ENCODE measurements around the gene COL5A1. TPM values are rescaled to one million over a fixed set of nuclear protein-coding genes. Genes with fewer than 3 reads are reported as not detected.
A peak's percentile ranks its signal among the peaks of the same experiment; 100 is the strongest.

COL5A1 gene
- total RNA-seq, 1 donor from 2014 or later = 87.1 TPM

DNA sequence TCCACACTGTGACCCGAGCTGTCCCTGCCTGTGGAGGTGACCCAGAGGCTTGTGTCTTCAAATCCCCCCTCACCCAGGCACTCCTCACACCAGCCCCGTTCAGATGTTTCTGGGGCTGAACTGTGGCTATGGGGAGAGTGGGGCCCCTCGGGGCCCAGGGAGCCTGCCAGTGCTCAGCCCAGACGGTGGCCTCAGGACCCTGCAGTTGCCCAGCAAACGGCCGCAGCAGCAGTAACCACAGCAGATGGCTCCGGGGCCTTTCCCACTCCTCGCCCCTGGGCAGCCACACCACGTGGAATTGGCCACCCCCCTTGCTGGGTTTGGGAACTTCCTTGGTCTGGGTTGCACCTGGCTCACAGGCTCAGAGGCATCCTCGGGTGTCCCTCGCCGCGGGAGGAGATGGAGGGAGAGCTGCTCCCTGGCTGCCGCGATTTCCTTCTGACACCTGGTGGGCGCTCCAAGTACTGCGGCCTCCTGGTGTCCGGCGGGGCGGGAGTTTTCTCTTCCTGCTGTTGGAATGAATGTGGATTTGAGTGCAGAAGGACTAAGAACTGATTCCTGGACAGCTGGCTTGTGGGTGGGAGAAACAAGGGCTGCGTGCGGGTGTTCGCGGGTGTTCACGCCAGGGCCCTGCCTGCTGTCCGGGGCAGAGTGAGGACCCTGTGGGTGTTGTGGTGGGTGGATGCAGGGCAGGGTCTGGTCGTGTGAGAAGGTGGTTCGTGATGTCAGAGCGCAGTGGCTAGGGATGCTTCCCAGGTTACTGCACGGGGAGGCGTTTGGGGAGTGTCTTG is 97.5 kb downstream of the COL5A1 start:
- DNase-seq (ENCODE audit: low read depth, low spot score) = peak; percentile 7

DNA sequence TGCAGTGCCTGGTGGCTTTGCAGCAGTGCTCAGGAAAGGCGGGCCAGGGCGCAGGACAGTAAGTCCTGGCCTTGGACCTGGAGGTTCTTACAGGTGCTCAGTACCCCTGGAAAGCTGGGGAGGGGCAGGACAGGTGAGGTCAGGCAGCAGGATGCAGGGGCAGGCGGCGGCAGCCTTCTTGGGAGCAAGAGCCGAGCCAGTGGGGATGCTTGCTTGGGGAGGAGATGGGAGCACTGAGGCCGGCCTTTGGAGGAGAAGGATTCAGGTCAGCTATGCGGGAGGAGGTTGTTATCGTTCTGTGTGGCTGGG is 98.0 kb downstream of the COL5A1 start:
- no peak for DNase-seq (ENCODE audit: low read depth, low spot score)

DNA sequence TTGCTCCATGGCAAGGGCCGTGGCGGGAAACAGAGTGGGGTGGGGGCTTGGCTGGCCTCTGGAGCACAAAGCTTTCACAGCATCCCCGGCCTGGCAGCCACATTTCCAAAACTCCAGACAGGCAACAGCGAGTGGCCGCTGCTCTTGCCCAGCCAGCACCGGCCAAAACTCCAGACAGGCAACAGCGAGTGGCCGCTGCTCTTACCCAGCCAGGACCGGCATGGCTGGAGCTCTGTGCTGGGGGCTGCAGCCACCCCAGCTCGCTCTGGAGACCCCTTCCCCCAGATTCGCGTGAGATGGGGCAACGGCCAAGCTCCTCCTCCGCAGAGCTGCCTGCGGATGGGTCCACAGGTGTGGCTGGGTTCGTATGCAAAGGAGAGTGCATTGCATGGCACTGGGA is 98.5 kb downstream of the COL5A1 start:
- DNase-seq (ENCODE audit: low read depth, low spot score) = no peak

DNA sequence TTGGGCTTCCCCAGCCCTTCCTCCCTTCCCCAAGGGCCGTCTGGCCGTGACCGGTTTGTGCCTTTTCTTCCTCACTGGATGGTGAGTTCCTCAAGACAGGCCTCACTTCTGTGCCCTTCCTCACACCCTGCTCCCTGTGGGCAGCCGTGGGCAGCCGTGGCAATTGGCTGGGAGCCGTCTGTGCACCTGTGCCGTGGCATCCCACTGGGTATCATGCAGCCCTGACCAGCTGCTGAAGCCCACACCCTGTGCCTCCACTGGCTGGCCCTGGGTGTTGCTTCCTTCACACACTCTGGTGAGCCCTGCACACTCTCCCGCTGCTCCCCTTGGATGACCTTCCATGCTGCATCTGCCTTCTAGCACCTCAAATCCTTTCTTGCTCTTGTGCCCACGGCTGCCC is 100.2 kb downstream of the COL5A1 start:
- no peak for DNase-seq (ENCODE audit: low read depth, low spot score)

DNA sequence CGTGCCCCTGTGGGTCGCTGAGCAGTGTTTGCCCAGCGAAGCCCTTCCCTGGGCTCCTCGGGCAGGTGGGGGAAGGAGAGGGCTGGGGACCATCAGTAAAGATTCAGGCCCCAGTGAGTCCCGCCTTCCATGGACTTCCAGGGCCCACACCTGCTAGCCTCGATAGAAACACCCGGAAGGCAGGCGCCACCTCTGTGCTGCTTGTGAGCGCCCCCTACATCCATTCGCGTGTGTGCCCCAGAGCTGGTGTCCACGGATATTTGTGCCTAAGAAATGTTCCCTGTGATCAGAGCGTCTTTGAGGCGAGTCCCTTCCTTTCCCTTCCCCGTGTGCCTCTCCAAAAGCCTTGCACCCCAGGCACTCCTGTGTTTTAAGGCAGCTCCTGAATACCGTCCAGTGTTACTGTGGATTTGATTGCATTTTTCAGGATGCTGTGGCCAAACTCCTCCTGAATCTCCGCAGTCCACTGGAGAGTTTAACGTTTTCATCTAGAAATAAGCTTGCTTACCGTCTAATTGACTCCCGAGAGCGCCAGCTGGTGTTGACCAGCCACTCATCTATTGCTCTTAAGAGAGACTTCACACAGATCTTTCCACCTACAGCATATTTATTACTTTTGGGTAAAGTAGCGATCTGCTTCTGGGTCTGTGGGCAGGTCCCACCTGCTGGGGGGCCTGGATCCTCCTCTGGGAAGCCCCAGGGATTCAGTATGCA is 101.4 kb downstream of the COL5A1 start:
- DNase-seq (ENCODE audit: low read depth, low spot score) = no peak

DNA sequence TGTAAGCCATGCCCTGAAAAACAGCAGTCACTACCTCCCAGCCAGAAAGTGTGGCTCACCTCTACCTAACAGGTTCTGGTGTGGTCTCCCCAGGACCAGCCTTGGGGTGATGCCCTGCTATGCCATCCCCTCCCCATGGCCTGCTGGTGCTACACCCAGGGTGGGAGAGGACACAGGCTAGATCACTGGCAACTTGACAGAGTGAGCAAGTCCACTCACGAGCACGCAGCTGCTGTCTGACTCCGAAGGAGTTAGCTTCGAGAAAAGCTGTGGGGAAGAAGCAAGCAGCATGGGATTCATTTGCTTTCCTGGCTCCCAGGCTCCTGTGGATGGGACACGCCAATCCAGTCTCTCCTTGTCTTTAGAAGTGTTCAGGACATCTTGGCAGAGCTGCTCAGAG is 102.2 kb downstream of the COL5A1 start:
- DNase-seq (ENCODE audit: low read depth, low spot score) = no peak

DNA sequence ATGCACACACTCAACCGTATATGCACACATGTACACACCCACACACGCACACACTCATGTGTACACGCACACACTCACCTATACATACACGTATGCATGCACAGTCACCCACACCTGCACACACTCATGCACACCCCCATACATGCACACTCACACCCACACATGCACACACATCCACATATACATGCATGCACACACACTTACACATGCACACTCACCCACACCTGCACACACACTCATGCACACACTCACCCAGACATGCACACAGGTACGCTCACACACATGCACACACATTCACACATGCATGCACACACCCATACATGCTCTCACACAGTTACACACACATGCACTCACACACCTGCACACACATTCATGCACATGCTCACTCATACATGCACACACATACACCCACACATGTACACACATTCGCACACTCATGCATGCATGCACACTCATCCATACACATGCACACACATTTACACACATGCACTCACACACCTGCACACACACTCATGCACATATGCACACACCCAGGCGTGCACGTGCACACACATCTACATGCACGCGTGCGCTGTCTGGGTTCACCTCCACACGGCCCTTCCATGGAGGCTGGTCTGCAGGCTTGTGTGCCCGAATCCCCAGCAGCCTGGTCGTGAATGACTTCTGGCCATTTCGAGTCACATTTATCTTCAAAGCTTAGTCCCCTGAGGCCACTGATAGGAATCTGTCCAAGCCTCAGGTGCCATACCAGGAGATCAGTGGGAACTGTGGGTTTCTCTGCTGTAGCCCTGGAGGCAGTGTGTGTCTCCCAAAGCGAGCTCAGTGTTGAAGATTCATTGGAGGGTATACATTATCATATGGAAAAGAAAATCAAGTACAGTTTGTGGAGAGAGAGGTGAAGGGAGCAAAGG is 103.0 kb downstream of the COL5A1 start:
- no peak for DNase-seq (ENCODE audit: low read depth, low spot score)

DNA sequence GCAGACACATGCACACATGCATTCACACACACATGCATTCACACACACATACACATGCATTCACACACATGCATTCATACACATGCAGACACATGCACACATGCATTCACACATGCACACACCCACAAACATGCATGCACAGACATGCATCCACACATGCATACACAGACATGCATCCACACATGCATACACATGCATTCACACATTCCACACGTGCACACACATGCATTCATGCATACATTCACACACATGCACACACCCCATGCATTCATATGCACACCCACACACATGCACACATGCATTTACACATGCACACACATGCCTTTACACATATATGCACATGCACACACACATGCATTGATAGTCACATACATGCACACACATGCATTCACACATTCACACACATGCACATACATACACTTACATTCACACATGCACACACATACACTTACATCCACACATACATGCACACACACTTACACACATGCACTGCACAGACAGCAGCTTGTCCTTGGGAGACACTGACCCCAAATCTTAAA is 106.4 kb downstream of the COL5A1 start:
- DNase-seq (ENCODE audit: low read depth, low spot score) = no peak

DNA sequence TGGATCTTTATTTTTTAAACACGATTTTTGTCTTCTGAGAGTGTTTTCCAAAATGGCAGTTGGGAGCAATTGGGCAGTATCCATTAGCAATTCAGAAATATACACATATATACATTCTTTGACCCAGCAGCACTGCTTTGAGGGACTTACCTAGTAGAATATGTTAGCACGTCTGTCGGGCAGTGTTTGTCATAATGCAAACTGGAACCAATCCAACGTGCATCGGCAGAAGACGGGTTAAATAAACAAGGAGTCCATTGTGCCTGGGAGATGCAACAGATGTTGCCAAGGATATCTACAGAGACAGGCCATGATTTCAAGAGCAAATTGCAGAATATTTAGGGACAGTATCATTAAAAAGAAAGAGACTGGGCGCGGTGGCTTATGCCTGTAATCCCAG is 107.0 kb downstream of the COL5A1 start:
- DNase-seq (ENCODE audit: low read depth, low spot score) = no peak

DNA sequence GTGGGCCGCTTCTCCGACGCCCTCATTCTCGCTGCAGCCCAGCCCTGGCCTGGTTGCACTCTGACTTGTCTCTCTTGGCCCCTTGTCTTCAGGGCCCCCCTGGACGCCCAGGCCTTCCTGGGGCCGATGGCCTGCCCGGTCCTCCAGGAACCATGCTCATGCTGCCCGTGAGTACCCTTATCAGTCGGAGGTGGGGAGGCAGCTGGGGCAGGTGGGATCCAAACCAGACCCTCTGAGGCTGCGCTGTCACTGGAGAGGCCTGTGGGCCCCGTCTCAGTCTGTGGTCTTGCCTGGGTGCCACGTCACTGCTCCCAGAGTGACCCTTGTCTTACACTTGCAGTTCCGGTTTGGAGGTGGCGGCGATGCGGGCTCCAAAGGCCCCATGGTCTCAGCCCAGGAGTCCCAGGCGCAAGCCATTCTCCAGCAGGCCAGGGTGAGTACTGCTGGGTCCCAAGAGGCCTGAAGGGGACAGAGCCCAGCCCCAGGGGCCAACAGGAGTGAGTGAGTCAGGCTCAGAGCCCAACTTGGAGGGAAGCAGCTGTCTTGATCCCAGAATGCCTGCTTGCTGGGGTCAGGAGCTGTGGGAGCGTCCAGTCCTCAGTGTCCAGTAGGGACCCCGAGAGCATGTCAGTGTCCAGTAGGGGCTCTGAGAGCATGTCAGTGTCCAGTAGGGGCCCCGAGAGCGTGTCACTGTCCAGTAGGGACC is 109.0 kb downstream of the COL5A1 start:
- DNase-seq (ENCODE audit: low read depth, low spot score) = no peak

DNA sequence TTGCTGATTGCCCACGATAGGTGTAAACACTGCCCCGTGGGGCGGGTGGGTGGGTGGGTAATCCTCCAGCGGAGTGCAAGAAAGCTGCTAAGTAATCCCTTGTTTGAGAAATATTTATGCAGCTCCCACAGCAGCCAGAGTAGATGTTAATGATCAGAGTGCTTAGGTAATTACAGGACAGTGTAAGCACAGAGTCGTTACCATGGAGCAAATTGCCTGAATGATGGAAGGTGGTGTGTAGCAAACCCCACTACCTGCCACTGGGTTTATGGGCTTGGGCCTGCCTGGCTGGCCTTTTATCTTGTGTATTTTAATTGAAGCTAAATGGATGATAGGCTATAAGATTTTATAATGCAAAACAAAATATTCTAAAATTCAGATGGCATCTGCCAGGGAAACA is 110.0 kb downstream of the COL5A1 start:
- no peak for DNase-seq (ENCODE audit: low read depth, low spot score)

DNA sequence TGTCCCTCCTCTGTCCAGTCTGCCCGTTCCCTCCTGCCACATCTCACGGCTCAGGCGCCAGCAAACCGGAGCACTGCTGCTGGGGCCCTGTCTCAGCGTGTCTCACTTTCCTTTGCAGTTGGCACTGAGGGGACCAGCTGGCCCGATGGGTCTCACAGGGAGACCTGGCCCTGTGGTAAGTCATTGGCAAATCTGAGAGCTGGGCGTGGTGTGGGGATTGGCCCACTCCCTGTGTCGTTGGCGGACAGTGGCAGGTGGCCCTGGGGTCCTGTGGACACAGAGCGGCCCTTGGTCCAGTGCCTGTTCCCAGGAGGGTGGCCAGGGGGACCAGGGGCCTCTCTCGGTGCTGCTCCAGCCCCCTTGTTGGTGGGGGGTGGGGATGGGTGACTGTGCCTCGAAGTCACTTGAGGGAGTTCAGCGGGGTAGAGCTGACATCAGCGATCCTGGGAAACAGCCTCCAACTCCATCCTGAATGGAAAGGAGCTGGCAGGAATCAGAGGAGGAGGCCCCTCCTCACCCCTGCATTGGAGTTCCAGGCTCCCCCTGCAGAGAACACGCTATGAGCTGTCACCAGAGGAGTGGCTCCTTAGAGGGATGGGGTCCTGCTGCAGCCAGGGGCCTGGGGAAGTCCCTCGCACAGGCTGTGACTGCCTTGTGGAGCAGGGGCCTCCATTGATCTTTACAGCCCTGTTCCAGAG is 111.0 kb downstream of the COL5A1 start:
- no peak for DNase-seq (ENCODE audit: low read depth, low spot score)

DNA sequence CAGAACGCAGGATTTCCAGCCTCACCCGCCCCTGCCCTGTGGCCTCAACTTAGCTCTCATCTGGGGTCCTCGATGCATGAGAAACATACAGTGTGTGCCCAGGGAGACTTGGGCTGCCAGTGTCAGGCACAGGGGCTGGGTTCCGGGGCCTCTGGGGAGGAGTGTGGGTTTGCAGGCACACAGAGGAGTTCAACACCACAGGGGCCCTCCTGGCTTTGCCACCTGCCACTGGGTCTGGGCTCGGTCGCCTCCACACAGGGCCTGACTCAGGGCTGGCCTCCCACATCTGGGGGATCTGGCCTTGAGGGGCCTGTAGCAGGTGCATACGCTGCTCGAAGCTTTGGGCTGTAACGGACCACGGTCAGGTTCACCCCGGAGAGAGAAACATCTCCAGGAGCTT is 111.6 kb downstream of the COL5A1 start:
- DNase-seq (ENCODE audit: low read depth, low spot score) = no peak

DNA sequence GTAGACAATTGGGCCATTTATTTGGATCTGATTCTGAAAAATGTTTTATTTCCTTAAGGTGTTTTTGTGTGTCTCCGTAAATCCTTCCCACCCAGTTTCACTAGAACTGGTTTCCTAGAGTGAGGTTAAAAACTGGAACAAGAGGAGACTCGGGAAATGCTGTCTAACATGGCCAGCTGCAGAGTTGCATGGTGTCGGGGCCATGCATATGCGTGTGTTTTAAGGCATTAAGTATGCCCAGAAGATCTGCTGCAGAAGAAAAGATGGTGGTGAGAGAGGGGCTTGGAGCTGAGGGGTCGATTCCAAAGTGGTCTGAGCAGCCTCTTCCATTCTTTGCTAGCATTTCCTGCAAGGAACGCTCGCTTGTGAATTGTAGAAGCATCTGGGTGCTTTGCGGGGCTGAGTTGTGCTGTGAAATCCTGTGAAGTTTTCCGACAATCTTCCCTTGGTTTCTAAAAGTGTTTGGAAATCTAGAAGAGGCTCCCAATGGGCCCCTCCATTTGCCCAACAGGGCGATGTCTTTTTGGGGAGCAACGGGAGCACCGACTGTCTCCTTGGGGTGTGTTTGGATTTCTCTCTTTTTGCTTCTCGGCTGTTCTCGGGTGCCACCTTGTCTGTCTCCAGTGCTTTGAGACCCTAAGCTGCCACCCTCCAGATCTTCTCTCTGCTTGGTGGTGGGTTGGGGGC is 113.8 kb downstream of the COL5A1 start:
- DNase-seq (ENCODE audit: low read depth, low spot score) = no peak

DNA sequence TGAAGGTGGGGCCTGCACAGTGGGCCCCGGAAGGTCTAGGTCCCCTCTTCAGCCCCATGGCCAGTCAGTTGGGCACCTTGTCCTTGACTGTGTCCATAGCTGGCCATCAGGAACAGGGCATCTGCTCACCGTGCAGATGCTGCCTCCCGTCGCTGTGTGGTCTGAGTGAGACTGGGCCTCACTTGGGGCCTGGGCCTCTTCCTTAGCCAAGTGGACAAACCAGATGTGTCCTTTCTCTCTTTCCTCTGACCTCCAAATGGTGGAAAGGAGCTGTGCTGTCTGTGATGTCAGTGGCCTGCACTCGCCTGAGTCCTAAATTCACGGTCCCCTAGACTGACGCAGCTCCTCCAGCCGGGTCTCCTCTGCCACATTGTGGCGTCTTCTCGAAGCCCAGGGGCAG is 114.5 kb downstream of the COL5A1 start:
- no peak for DNase-seq (ENCODE audit: low read depth, low spot score)

DNA sequence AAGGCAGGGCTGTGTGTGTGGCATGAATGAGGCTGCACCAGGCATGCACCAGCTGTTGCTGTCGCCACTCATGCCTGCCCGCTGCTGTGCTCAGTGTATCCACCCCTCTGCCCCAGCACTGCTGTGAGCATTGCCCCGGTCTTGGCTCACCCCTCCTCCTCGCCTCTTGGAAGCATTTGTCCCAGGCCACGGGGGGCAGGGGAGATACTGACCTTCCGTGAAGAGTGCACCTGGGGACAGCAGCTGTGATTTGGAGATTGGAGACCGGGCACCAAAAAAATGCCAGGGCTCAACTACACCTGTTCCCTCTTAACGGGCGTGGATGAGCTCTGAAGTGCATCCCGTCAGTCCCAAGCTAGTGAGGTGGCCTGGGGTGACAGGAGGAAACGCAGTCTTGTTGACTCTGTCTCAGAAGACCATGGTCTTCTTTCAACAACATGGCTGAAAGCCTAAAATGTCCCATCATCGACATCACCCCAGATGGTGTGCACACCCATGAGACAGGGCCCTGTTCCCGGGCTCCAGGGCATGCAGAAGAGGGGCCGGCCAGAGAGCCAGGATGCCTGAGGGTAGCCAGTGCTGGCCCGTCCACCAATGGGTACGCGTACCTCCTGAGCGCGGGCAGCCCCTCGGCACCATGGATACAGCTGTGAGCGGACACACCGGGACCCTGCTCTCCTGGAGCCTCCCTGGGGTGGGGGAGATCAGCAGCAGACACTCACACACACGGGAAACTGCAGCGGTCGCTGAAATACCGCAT is 115.8 kb downstream of the COL5A1 start:
- DNase-seq (ENCODE audit: low read depth, low spot score) = no peak

DNA sequence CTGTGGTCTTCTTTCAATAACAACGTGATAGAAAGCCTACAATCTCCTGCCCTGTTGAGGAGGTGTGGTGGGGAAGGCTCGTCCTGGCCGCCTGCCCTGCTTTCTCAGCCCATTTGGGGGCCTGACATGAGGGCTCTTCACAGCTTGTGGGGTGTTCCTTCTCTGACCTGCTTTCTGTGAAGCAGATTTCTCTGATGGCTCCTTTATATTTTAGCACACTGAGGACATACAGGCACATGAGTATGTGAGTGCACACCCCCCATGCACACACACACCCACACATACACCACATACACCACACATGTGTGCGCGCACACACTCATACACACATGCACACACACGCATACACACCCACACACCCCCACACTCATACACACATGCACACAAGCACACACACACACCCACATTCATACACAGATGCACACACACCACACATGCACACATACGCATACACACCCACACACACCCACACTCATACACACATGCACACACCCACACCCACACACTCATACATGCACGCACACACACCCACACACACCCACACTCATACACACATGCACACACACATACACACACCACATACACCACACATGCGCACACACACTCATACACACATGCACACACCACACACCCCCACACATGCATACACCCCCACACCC is 117.5 kb downstream of the COL5A1 start:
- DNase-seq (ENCODE audit: low read depth, low spot score) = no peak

DNA sequence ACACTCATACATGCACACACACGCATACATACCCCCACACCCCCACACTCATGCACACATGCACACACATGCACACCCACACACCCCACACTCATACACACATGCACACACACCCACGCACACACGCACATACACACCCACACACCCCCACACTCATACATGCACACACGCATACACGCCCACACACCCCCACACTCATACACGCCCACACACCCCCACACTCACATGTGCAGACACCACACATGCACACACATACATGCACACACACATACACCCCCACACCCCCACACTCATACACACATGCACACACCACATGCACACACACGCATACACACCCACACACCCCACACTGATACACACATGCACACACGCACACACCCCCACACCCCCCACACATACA is 118.3 kb downstream of the COL5A1 start:
- no peak for DNase-seq (ENCODE audit: low read depth, low spot score)
